ENCODE results near the gene OAF.

Gene OAF

DNA sequence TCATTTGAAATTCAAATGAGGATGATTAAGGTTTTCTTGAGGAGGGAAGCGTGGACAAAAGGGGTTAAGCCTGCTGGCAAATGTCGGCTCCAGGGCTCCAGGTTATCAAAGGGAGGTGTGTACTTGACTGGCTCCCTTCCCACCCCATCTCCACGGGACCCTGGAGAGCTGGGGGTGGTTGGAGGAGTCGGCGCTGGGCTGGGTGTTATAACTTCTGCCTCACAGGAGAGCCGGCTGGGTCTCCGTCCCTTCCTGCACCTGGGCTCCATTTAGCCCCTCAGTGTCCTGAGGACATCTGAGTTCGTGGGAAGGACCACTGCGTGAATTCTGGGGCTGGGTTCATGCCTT lies 44.7 kb downstream of the OAF start:
- Histone ChIP-seq H3K9me3 (ENCODE audit: low read length) (no peaks in the 10 kb centered on the region), H3K36me3 (ENCODE audit: insufficient read depth, low read length) (no peaks in the 10 kb centered on the region), H3K4me3 (ENCODE audit: low read depth in 1 of 2, low read length in 2 of 2) (no peak overlapping the region), H3K9ac (ENCODE audit: low read length) (no peak overlapping the region), H3K4me1 (ENCODE audit: insufficient read depth, low read length) (no peaks in the 10 kb centered on the region), H3K27me3 (ENCODE audit: control insufficient read depth in 1 of 2, insufficient read depth in 2 of 2, low read length in 2 of 2) (peaks cover 10 to 15% of the 10 kb centered on the region in 2 donors), H3K27ac (ENCODE audit: low read depth, low read length) (no peak overlapping the region)

DNA sequence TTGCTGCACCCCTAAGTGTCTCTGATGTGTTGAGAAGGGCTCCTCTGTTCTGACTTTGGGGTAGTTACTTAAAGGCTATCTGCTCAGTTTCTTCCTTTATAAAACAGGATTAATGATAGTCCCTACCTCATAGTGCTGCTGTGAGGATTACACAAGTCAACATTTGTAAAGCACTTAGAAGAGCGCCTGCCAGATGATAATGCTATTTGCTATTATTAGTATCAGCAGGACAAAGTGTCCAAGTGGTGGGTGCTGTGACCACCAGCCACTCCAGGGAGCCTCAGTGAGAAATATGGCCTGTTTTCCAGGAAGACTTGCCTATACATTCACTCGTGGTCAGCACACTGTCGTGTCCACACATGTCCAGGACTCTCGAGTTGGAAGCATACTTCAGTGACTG lies 45.3 kb downstream of the OAF start:
- no peak overlapping the region for H3K4me3 ChIP-seq (ENCODE audit: low read depth in 1 of 2, low read length in 2 of 2)
- H3K27ac ChIP-seq (ENCODE audit: low read depth, low read length) = no peak overlapping the region
- H3K9me3 ChIP-seq (ENCODE audit: low read length) = no peaks in the 10 kb centered on the region
- peaks cover 10 to 15% of the 10 kb centered on the region in 2 donors for H3K27me3 ChIP-seq (ENCODE audit: control insufficient read depth in 1 of 2, insufficient read depth in 2 of 2, low read length in 2 of 2)
- no peaks in the 10 kb centered on the region for H3K36me3 ChIP-seq (ENCODE audit: insufficient read depth, low read length)
- no peak overlapping the region for H3K9ac ChIP-seq (ENCODE audit: low read length)
- H3K4me1 ChIP-seq (ENCODE audit: insufficient read depth, low read length) = no peaks in the 10 kb centered on the region

- Histone ChIP-seq H3K4me3 (ENCODE audit: low read depth in 1 of 2, low read length in 2 of 2) (no peak overlapping the region), H3K36me3 (ENCODE audit: insufficient read depth, low read length) (no peaks in the 10 kb centered on the region), H3K27me3 (ENCODE audit: control insufficient read depth in 1 of 2, insufficient read depth in 2 of 2, low read length in 2 of 2) (peaks cover 10 to 15% of the 10 kb centered on the region in 2 donors), H3K9me3 (ENCODE audit: low read length) (no peaks in the 10 kb centered on the region), H3K27ac (ENCODE audit: low read depth, low read length) (no peak overlapping the region), H3K9ac (ENCODE audit: low read length) (no peak overlapping the region), H3K4me1 (ENCODE audit: insufficient read depth, low read length) (no peaks in the 10 kb centered on the region)
These were observed 45.9 kb downstream of the OAF start for GRCh38 chr11:120256779-120257178.

GRCh38 chr11:120257346-120257745 lies 46.5 kb downstream of the OAF start:
- Histone ChIP-seq H3K27me3 (ENCODE audit: control insufficient read depth in 1 of 2, insufficient read depth in 2 of 2, low read length in 2 of 2) (peaks cover 10 to 15% of the 10 kb centered on the region in 2 donors), H3K4me3 (ENCODE audit: low read depth in 1 of 2, low read length in 2 of 2) (no peak overlapping the region), H3K27ac (ENCODE audit: low read depth, low read length) (no peak overlapping the region), H3K4me1 (ENCODE audit: insufficient read depth, low read length) (no peaks in the 10 kb centered on the region), H3K9me3 (ENCODE audit: low read length) (no peaks in the 10 kb centered on the region), H3K36me3 (ENCODE audit: insufficient read depth, low read length) (no peaks in the 10 kb centered on the region), H3K9ac (ENCODE audit: low read length) (no peak overlapping the region)

DNA sequence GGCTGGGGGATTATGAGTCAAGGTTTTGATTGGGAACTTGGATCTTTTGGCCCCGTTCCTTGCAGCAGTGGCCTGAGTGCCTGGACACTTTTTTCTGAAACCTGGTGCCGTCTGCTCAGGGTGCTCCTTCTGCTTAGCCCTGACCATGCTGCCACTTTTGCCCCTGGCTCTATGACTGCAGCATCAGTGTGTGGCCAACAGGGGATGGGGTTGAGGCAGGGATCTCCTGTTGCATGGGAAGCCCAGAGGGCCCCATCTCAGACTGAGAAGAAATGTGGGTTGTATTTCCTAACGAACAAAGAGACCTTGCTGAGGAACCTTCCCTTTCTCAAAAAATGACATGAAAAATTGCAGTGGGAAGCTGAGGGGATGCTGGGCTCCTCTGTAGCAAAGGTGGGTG lies 47.8 kb downstream of the OAF start:
- Histone ChIP-seq H3K9me3 (ENCODE audit: low read length) (no peaks in the 10 kb centered on the region), H3K27me3 (ENCODE audit: control insufficient read depth in 1 of 2, insufficient read depth in 2 of 2, low read length in 2 of 2) (peaks cover 6 to 15% of the 10 kb centered on the region in 2 donors), H3K4me1 (ENCODE audit: insufficient read depth, low read length) (no peaks in the 10 kb centered on the region), H3K36me3 (ENCODE audit: insufficient read depth, low read length) (no peaks in the 10 kb centered on the region), H3K4me3 (ENCODE audit: low read depth in 1 of 2, low read length in 2 of 2) (no peak overlapping the region), H3K9ac (ENCODE audit: low read length) (no peak overlapping the region), H3K27ac (ENCODE audit: low read depth, low read length) (no peak overlapping the region)

DNA sequence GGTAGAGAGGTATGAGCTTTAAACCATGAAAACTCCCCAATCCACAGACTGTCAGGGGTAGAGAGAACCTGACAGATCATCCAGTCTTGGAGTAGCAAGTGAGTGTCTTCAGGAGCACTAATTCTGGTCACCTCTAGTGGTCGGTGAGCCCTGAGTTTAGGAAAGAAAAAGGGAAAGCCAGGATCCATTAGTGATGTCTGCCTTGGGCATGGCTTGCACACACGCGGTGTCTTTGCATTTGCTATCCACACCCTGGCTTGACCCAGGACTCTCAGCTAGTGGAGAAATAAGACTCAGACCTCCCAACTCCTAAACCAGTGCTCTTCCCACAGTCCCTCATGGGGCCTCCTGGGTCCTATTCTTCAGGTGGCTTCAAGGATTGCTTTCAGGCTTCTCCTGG lies 48.4 kb downstream of the OAF start:
- Histone ChIP-seq H3K9ac (ENCODE audit: low read length) (no peak overlapping the region), H3K9me3 (ENCODE audit: low read length) (no peaks in the 10 kb centered on the region), H3K36me3 (ENCODE audit: insufficient read depth, low read length) (no peaks in the 10 kb centered on the region), H3K4me3 (ENCODE audit: low read depth in 1 of 2, low read length in 2 of 2) (no peak overlapping the region), H3K4me1 (ENCODE audit: insufficient read depth, low read length) (no peaks in the 10 kb centered on the region), H3K27ac (ENCODE audit: low read depth, low read length) (no peak overlapping the region), H3K27me3 (ENCODE audit: control insufficient read depth in 1 of 2, insufficient read depth in 2 of 2, low read length in 2 of 2) (peaks cover under 1 to 15% of the 10 kb centered on the region in 2 donors)

DNA sequence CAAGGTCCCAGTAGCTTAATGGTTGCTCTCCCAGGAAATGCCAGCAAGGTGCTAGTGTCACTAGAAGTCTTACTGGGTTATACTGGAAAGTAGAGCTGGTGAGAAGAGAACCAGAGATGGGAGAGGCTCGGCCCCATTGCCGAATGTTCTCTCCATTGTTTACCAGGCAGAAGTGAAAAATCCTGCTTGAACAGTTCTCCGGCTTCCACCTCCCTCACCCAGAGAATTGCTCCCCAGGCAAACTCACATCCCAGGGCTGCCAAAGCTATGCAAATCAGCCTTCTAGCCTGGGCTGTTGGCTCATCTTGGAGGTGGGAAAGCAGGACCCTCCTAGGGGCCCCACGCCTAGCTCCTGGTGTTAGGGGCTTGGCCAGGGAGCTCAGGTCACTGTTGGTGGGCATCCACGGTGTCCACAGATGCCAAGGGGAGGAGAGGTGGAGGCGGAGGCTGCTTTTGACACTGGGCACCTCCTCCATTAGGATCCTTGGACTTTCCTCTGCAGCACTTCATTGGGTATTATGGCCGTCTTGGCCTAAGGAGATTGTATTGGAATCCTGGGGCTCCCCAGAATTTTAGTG lies 49.2 kb downstream of the OAF start:
- Histone ChIP-seq H3K9me3 (ENCODE audit: low read length) (no peaks in the 10 kb centered on the region), H3K4me1 (ENCODE audit: insufficient read depth, low read length) (no peaks in the 10 kb centered on the region), H3K27ac (ENCODE audit: low read depth, low read length) (no peak overlapping the region), H3K4me3 (ENCODE audit: low read depth in 1 of 2, low read length in 2 of 2) (no peak overlapping the region), H3K27me3 (ENCODE audit: control insufficient read depth in 1 of 2, insufficient read depth in 2 of 2, low read length in 2 of 2) (peaks cover 0 to 9% of the 10 kb centered on the region in 2 donors), H3K36me3 (ENCODE audit: insufficient read depth, low read length) (no peaks in the 10 kb centered on the region), H3K9ac (ENCODE audit: low read length) (no peak overlapping the region)

DNA sequence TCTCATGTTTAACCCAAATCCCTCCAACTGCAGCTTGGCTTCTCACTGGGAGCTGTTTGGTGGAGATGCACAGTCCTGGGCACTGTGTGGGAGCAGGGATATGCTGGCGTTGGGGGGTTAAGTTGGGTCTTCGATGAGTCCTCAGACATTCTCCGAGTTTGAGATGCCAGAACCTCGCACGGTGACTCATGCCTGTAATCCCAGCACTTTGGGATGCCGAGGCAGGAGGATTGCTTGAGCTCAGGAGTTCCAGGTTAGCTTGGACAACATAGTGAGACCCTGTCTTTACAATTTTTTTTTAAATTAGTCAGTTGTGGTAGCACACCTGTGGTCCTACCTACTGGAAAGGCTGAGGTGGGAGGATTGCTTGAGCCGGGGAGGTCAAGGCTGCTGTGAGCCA lies 49.8 kb downstream of the OAF start:
- H3K4me1 ChIP-seq (ENCODE audit: insufficient read depth, low read length) = no peaks in the 10 kb centered on the region
- no peaks in the 10 kb centered on the region for H3K9me3 ChIP-seq (ENCODE audit: low read length)
- H3K27ac ChIP-seq (ENCODE audit: low read depth, low read length) = no peak overlapping the region
- H3K4me3 ChIP-seq (ENCODE audit: low read depth in 1 of 2, low read length in 2 of 2) = no peak overlapping the region
- peaks cover 0 to 4% of the 10 kb centered on the region in 2 donors for H3K27me3 ChIP-seq (ENCODE audit: control insufficient read depth in 1 of 2, insufficient read depth in 2 of 2, low read length in 2 of 2)
- H3K36me3 ChIP-seq (ENCODE audit: insufficient read depth, low read length) = no peaks in the 10 kb centered on the region
- no peak overlapping the region for H3K9ac ChIP-seq (ENCODE audit: low read length)

GRCh38 chr11:120261321-120261720 lies 50.5 kb downstream of the OAF start:
- Histone ChIP-seq H3K4me3 (ENCODE audit: low read depth in 1 of 2, low read length in 2 of 2) (no peak overlapping the region), H3K4me1 (ENCODE audit: insufficient read depth, low read length) (no peaks in the 10 kb centered on the region), H3K9ac (ENCODE audit: low read length) (no peak overlapping the region), H3K9me3 (ENCODE audit: low read length) (no peaks in the 10 kb centered on the region), H3K27ac (ENCODE audit: low read depth, low read length) (no peak overlapping the region), H3K36me3 (ENCODE audit: insufficient read depth, low read length) (no peaks in the 10 kb centered on the region), H3K27me3 (ENCODE audit: control insufficient read depth in 1 of 2, insufficient read depth in 2 of 2, low read length in 2 of 2) (peaks cover 0 to under 1% of the 10 kb centered on the region in 2 donors)

GRCh38 chr11:120261931-120262330 lies 51.1 kb downstream of the OAF start:
- H3K9ac ChIP-seq (ENCODE audit: low read length) = no peak overlapping the region
- H3K9me3 ChIP-seq (ENCODE audit: low read length) = no peaks in the 10 kb centered on the region
- H3K36me3 ChIP-seq (ENCODE audit: insufficient read depth, low read length) = no peaks in the 10 kb centered on the region
- no peaks in the 10 kb centered on the region for H3K27me3 ChIP-seq (ENCODE audit: control insufficient read depth in 1 of 2, insufficient read depth in 2 of 2, low read length in 2 of 2)
- H3K4me3 ChIP-seq (ENCODE audit: low read depth in 1 of 2, low read length in 2 of 2) = no peak overlapping the region
- H3K4me1 ChIP-seq (ENCODE audit: insufficient read depth, low read length) = no peaks in the 10 kb centered on the region
- H3K27ac ChIP-seq (ENCODE audit: low read depth, low read length) = no peak overlapping the region

DNA sequence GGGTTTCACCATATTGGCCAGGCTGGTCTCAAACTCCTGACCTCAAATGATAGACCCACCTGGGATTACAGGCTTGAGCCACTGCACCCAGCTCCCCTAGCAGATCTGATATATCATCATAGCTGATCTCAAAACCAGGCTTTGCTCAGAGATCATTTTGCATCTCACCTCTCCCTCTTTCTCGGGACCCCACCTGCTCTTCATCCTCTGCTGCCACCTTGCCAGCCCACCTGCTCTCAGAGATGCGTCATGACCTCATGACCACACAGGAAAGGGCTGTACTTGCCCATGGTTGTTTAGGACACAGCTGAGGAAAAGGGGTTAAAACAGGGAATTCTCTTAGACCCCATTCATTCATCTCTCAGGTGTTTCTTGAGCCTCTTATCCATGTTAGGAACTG lies 56.5 kb downstream of the OAF start:
- no peaks in the 10 kb centered on the region for H3K4me1 ChIP-seq (ENCODE audit: insufficient read depth, low read length)
- no peak overlapping the region for H3K4me3 ChIP-seq (ENCODE audit: low read depth in 1 of 2, low read length in 2 of 2)
- H3K27ac ChIP-seq (ENCODE audit: low read depth, low read length) = no peak overlapping the region
- no peak overlapping the region for H3K9ac ChIP-seq (ENCODE audit: low read length)
- no peaks in the 10 kb centered on the region for H3K9me3 ChIP-seq (ENCODE audit: low read length)
- H3K27me3 ChIP-seq (ENCODE audit: control insufficient read depth in 1 of 2, insufficient read depth in 2 of 2, low read length in 2 of 2) = no peaks in the 10 kb centered on the region
- H3K36me3 ChIP-seq (ENCODE audit: insufficient read depth, low read length) = no peaks in the 10 kb centered on the region

DNA sequence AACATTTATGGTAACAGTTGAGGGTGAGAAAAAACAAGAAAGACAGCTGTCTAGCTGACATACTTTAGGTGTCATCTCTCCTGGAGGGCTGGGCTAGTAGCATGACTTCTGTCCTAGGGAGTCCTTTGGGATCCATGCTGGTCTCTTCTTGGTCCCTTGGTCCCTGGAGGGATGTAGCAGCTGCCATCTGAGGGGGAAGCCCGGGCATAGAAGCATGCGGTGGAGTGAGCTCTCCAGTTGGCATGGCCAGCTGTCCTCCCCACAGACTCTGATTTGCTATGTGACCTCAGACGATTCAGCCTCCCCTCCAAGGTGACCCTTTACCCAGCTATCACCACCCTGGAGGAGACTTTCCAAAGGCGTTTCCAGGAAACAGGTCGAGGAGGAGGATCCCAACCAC lies 57.9 kb downstream of the OAF start:
- Histone ChIP-seq H3K4me3 (ENCODE audit: low read depth in 1 of 2, low read length in 2 of 2) (no peak overlapping the region), H3K27me3 (ENCODE audit: control insufficient read depth in 1 of 2, insufficient read depth in 2 of 2, low read length in 2 of 2) (no peaks in the 10 kb centered on the region), H3K9me3 (ENCODE audit: low read length) (no peaks in the 10 kb centered on the region), H3K9ac (ENCODE audit: low read length) (no peak overlapping the region), H3K36me3 (ENCODE audit: insufficient read depth, low read length) (no peaks in the 10 kb centered on the region), H3K4me1 (ENCODE audit: insufficient read depth, low read length) (no peaks in the 10 kb centered on the region), H3K27ac (ENCODE audit: low read depth, low read length) (no peak overlapping the region)

Measured in muscle layer of colon (tissue), 2 donors.